Calu3 (cell line): ENCODE measurements around the gene KRT16. TPM values are rescaled to one million over a fixed set of nuclear protein-coding genes. Genes with fewer than 3 reads are reported as not detected.
A peak's percentile ranks its signal among the peaks of the same experiment; 100 is the strongest.
"Not testable (repeated sequence)": the region's sequence is repeated elsewhere in the genome, so short reads cannot be mapped to it uniquely, and the experiment has no call there.

Experiments
- Bru-seq: library from RNA; stranded (reverse); fragments of 400-500 nt; gene quantifications from one replicate; lab custom pipeline; 2021; lab: Mats Ljungman, UMichigan
- BruChase-seq, 2 experiments: library from RNA; stranded (reverse); fragments of 400-500 nt; gene quantifications; one replicate each; lab custom pipeline; 2021; lab: Mats Ljungman, UMichigan
- BruUV-seq: library from RNA; stranded (reverse); fragments of 400-500 nt; replicated peaks from 2 replicates; lab custom pipeline; 2021; lab: Mats Ljungman, UMichigan
- CTCF ChIA-PET: fragments of 300-600 bp; sonication (Branson Sonifier 250); formaldehyde crosslinking; loops from one replicate; lab custom pipeline; 2022; ENCODE audit warnings: antibody characterized with exemption; lab: Charles Lee
- DNase-seq: peaks from one replicate; pipeline ENCODE4 v3.0.0; 2022
- H3K27ac Mint-ChIP-seq: one replicate; pipeline ENCODE4 v1.8.0; 2022; ENCODE audit warnings: mixed read lengths; ENCODE audit not compliant: unreplicated experiment
- H3K27me3 Mint-ChIP-seq: one replicate; pipeline ENCODE4 v1.8.0; 2022; ENCODE audit warnings: mixed read lengths; ENCODE audit not compliant: unreplicated experiment
- H3K36me3 Mint-ChIP-seq: one replicate; pipeline ENCODE4 v1.8.0; 2022; ENCODE audit warnings: mild to moderate bottlenecking, moderate library complexity, mixed read lengths; ENCODE audit not compliant: insufficient read depth, unreplicated experiment
- H3K4me1 Mint-ChIP-seq: one replicate; pipeline ENCODE4 v1.8.0; 2022; ENCODE audit warnings: mild to moderate bottlenecking, low read depth, mixed read lengths; ENCODE audit not compliant: unreplicated experiment
- H3K4me3 Mint-ChIP-seq: one replicate; pipeline ENCODE4 v1.8.0; 2022; ENCODE audit warnings: mild to moderate bottlenecking, low read depth, moderate library complexity, mixed read lengths; ENCODE audit not compliant: unreplicated experiment
- H3K9me3 Mint-ChIP-seq: one replicate; pipeline ENCODE4 v1.8.0; 2022; ENCODE audit warnings: low read depth, mixed read lengths; ENCODE audit not compliant: unreplicated experiment
- intact Hi-C: fragments of 100-400 bp; cut with micrococcal nuclease; formaldehyde crosslinking; loops from one replicate; pipeline ENCODE4 v1.10.0; 2022; ENCODE audit not compliant: unreplicated experiment
- long read RNA-seq: library from polyadenylated mRNA; stranded (forward); transcript quantifications from one replicate; pipeline ENCODE4 v2.0.0, GENCODE V29; 2022
- total RNA-seq: library from RNA; stranded (reverse); gene quantifications from 2 replicates; pipeline ENCODE4 v1.2.3, GENCODE V29; 2022
- TF ChIP-seq, protein P1 (sequence below): fragments of 200-600 bp; IDR thresholded peaks from one replicate; pipeline ENCODE4 v1.8.0; 2022; ENCODE audit warnings: antibody characterized with exemption; ENCODE audit not compliant: unreplicated experiment

Gene KRT16
- total RNA-seq, result 3.8 and 4.2 TPM in 2 replicates
- percentile 38 among the genes with signal in this experiment for Bru-seq, nascent RNA
- percentile 59 among the genes with signal in this experiment for BruChase-seq, experiment 1, labeled RNA remaining after a 6-hour chase
- BruChase-seq, experiment 2, labeled RNA remaining after a 2-hour chase, result percentile 49 among the genes with signal in this experiment
- long read RNA-seq, partial matches to known transcripts, result 0 of 9 reads
- long read RNA-seq, other reads (novel, unspliced or antisense), result 5 of 9 reads

DNA sequence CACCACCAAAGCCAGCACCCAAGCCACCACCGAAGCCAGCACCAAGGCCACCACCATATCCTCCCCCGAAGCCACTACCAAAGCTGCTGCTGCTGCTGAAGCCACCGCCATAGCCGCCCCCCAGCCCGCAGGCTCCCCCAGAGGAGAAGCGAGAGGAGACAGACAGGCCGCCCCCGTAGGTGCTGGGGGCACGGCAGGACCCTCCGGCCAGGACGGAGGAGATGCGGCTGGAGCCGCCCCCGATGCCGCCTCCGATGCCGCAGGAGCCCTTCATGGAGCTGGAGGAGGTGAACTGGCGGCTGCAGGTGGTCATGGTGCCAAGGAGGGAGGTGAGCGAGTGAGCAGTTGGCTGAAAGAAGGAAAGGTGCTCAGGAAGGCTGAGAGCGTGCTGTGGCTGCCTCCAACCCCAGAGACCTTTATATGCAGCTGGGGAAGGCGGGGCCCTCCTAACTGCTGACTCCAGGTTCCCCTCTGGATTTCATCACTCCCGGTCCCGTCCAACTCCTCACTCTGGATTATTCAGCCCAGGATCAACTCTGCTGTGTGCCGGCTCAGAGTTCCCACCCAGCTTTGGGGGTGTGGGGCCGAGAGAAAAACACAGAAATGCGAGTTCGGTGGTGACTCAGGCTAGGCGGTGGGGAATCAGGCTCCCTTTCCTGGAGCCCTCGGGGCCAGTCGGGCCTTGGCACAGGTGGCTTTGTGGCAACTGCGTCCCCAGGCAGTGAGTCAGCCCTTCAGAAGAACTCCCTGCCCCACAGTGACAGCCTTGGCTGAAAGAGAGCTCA lies at the start of gene KRT16:
Gene KRT16, minus strand, starts transcription at position 392 of the 785 bp plus-strand sequence. Its CDS starts 79 bp downstream, at position 313.
- intact Hi-C loops, BruUV-seq, H3K9me3 Mint-ChIP-seq: not testable (repeated sequence)
- H3K36me3 Mint-ChIP-seq, result peaks cover 11% of the 10 kb centered on the region
- H3K27me3 Mint-ChIP-seq, result peaks cover 12% of the 10 kb centered on the region
- peak within 1 kb of the TSS; percentile 30 for H3K4me3 Mint-ChIP-seq
- peak within 1 kb of the TSS; percentile 42 for H3K27ac Mint-ChIP-seq
- peaks cover 41% of the 10 kb centered on the region for H3K4me1 Mint-ChIP-seq
- peak; percentile 89 for DNase-seq
- CTCF ChIA-PET, result interaction anchor here (1.0 to 1.4 kb wide), 4 partner anchors 10 to 76 kb away, joined by 3 to 6 read pairs (median 4); partner anchors contain the start of genes EIF1 and KRT17

DNA sequence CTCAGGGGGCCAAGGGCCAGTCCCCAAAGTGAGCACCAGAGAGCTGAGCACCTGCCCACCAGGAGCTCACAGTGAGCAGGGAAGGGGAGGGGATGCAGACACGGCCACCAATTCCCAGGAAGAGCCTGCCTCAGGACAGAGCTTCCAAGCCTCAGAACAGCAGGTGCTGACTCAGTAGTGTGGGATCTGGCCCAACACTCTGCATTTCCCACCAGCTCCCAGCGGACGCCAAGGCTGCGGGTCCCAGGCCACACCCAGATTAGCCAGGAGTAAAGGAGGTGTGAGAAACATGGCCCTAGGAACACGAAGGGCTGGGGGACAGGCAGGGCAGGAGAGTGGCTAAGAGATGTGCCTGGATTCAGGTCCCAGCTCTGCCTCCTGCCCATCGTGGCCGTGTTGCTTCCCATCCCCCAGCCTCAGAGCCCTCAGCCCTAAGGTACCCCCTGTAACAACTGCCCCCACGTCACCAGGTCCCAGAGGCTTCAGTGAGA lies 47.7 kb upstream of the KRT16 start:
- H3K27ac Mint-ChIP-seq, result no peak overlapping the region
- peaks cover 42% of the 10 kb centered on the region for H3K4me1 Mint-ChIP-seq
- no peaks in the 10 kb centered on the region for H3K9me3 Mint-ChIP-seq
- H3K27me3 Mint-ChIP-seq, result no peaks in the 10 kb centered on the region
- no peak for DNase-seq
- TF ChIP-seq, protein P1, sequence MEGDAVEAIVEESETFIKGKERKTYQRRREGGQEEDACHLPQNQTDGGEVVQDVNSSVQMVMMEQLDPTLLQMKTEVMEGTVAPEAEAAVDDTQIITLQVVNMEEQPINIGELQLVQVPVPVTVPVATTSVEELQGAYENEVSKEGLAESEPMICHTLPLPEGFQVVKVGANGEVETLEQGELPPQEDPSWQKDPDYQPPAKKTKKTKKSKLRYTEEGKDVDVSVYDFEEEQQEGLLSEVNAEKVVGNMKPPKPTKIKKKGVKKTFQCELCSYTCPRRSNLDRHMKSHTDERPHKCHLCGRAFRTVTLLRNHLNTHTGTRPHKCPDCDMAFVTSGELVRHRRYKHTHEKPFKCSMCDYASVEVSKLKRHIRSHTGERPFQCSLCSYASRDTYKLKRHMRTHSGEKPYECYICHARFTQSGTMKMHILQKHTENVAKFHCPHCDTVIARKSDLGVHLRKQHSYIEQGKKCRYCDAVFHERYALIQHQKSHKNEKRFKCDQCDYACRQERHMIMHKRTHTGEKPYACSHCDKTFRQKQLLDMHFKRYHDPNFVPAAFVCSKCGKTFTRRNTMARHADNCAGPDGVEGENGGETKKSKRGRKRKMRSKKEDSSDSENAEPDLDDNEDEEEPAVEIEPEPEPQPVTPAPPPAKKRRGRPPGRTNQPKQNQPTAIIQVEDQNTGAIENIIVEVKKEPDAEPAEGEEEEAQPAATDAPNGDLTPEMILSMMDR, result no peak
- H3K36me3 Mint-ChIP-seq, result peaks cover 14% of the 10 kb centered on the region
- CTCF ChIA-PET, result interaction anchor here (1.1 to 8.5 kb wide), 5 partner anchors 9 to 124 kb away, joined by 3 to 245 read pairs (median 8); no protein-coding TSS in a partner anchor
- no TSS peak for BruUV-seq
- intact Hi-C loops, result loop anchor here (10.0 kb wide), 2 partner anchors 245 to 335 kb away; no protein-coding TSS in a partner anchor
- H3K4me3 Mint-ChIP-seq, result no peak overlapping the region

DNA sequence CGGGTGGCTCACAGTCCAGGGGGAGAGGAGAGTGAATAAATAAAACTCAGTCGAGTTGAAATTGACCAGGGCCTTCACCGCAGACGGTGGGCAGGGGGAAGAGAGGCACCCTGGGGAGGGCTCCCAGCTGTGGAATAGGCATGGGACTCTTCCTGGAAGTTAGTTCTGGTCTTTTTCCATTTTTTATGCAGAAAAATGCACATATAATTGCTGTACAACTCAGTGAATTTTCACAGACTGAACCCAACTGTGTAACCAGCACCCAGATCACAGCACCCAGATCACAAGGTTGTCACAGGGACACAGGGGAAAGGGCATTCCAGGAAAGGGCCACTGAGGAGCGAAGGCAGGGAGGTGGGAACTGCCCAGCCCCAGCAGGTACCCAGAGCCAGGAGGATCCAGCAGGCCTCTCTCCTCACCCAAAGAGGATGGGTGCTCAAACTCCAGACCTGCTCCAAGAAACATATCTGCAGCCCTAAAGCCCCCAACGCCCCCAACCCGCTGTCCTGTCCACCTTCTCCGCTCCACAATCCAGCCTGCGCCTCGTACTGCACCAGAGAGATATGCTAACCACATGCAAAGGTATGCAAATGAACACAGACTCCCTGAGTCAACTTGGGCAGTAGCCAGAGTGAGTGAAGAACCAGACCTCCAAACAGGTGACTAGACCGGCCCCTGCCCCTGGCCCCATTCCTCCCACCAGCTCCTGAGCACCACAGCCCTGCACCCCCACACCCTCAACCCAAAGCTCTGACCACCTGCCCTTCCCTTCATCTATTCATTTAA lies 47.1 kb upstream of the KRT16 start:
- intact Hi-C loops, result loop anchor here (10.0 kb wide), 2 partner anchors 245 to 335 kb away; no protein-coding TSS in a partner anchor
- H3K9me3 Mint-ChIP-seq, result no peaks in the 10 kb centered on the region
- no TSS peak for BruUV-seq
- H3K36me3 Mint-ChIP-seq, result peaks cover 17% of the 10 kb centered on the region
- TF ChIP-seq, protein P1, result no peak
- no peak overlapping the region for H3K4me3 Mint-ChIP-seq
- no peaks in the 10 kb centered on the region for H3K27me3 Mint-ChIP-seq
- no peak overlapping the region for H3K27ac Mint-ChIP-seq
- peaks cover 46% of the 10 kb centered on the region for H3K4me1 Mint-ChIP-seq
- no peak for DNase-seq
- CTCF ChIA-PET, result interaction anchor here (1.1 to 5.0 kb wide), 3 partner anchors 9 to 111 kb away, joined by 3 to 245 read pairs (median 8); no protein-coding TSS in a partner anchor

DNA sequence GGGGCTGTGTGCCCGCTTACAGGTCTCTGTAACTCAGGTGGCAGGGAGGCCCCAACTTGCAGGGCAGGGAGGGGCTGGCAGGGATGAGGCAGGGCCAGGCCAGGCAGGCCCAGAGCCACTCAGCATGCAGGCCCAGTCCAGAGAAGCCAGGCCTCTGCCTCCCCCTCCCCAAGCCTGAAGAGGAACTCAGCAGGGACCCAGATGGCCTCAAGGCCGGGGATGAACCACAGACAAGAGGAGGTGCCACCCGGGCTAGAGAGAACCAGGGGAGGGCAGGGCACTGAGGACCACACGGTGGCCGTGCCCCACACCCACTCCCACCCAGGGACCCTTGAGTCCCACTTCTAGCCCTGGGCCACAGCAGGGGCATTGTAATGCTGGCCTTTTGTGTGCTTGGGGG lies 46.3 kb upstream of the KRT16 start:
- CTCF ChIA-PET, result interaction anchor here (3.0 kb wide), 1 partner anchor 110 kb away, joined by 8 read pairs; no protein-coding TSS in a partner anchor
- Mint-ChIP-seq H3K27me3 (no peaks in the 10 kb centered on the region), H3K4me3 (no peak overlapping the region), H3K27ac (no peak overlapping the region), H3K36me3 (peaks cover 17% of the 10 kb centered on the region), H3K4me1 (peaks cover 41% of the 10 kb centered on the region), H3K9me3 (no peaks in the 10 kb centered on the region)
- DNase-seq, result no peak
- intact Hi-C loops, result no loop called here
- no TSS peak for BruUV-seq
- TF ChIP-seq, protein P1, result no peak
